ENCODE results near the gene FBXO45.
"Not testable (repeated sequence)": the region's sequence is repeated elsewhere in the genome, so short reads cannot be mapped to it uniquely, and the experiment has no call there.

The FBXO45 gene, protein sequence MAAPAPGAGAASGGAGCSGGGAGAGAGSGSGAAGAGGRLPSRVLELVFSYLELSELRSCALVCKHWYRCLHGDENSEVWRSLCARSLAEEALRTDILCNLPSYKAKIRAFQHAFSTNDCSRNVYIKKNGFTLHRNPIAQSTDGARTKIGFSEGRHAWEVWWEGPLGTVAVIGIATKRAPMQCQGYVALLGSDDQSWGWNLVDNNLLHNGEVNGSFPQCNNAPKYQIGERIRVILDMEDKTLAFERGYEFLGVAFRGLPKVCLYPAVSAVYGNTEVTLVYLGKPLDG

DNA sequence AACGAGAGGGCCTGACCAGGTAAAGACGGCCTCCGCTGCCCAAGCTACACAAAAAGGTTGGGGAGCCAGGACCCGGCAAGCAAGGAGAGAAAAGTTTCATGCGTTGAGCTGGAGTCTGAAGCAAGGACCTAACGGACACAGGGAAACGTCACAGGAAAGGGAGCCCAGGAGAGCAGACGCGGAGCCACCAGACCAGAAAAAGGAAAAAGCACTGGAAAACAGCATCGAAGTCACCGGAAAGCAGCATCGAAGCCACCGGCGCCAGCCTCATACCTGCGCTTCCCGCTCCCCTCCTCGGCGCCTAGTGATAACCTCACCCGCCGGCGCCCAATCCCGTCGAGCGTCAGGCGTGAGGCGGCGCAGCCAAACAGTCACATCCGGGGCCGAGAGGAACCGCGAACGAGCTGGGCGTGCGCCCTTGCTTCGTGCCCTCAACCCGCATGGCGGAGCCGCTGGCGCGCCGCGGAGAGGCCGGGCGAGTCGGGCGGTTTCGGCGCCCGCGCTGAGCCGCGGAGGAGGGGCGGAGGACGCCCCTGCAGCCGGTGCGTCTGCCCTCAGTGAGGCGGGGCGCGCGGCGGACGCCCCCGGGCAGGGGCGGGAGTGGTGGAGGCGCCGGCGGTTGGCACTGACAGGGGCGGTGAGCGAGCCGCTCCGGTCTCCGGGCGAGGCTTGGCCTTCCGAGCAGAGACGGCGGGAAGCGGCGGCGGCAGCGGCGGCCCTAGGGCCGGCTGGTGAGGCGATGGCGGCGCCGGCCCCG is at the start of gene FBXO45, which contains the start of gene WDR53:
FBXO45 (plus strand) TSS at position 415 of the 757 bp plus-strand sequence; CDS start at position 740, 325 bp downstream.
WDR53 (minus strand) TSS at position 309 of the 757 bp plus-strand sequence. CDS start 7,079 bp downstream, outside the sequence.
- DNase-seq (peak; percentile 93 to 94), ATAC-seq (peak; percentile 98)
- Mint-ChIP-seq H3K27ac (peak within 1 kb of the TSS; percentile 96 to 98), H3K4me3 (peak within 1 kb of the TSS; percentile 87 to 98), H3K4me1 (peaks cover 40% of the 10 kb centered on the region), H3K9me3 (no peaks in the 10 kb centered on the region), H3K27me3 (no peaks in the 10 kb centered on the region)

DNA sequence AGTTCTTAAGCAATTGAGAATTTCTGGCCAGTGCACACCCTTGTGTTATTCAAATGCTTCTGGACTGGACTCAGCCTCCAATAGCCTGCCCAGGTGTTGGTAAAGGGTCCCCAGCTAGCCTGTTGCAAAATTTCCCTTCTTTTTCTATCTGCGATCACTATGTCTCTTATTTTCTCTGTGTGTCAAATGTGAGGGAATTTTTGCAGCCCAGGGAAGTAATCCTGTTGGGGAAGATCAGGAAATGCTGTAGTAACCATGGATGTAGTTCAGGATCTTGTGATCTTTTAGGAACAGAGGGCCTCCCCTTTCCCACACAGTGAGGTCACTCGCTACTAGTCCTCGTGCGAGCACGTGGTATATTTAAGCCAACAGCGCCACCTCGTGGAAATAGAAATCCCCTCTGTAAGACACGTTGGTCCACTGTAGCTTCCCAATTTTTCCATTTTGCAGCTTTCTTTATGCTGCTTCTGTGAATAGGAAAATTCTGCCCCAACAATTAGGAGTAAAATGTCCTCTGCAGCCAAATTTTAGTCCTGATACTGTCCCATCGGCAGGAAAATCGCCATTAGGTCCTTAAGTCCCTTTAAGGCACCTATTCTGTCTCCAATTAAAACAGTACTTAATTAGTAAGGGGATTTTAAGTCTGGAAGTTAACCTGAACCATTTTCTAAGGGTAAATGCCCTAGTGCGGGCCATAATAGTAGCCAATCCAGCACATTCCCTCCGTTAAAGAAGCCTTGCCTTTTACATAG is 49.3 kb upstream of the FBXO45 start:
- ATAC-seq (peak; percentile 72), DNase-seq (peak; percentile 50 to 60)
- no peak overlapping the region for H3K4me3 Mint-ChIP-seq
- no peaks in the 10 kb centered on the region for H3K4me1 Mint-ChIP-seq
- H3K27ac Mint-ChIP-seq: no peak overlapping the region
- peaks cover 37 to 42% of the 10 kb centered on the region in 2 donors for H3K9me3 Mint-ChIP-seq
- no peaks in the 10 kb centered on the region for H3K27me3 Mint-ChIP-seq

GRCh38 chr3:196519718-196520082 is 48.8 kb upstream of the FBXO45 start:
- H3K27me3 Mint-ChIP-seq: no peaks in the 10 kb centered on the region
- ATAC-seq (no peak), DNase-seq (peak in 1 of 2 donors; percentile 26)
- H3K27ac Mint-ChIP-seq: no peak overlapping the region
- H3K9me3 Mint-ChIP-seq: peaks cover 36 to 42% of the 10 kb centered on the region in 2 donors
- no peaks in the 10 kb centered on the region for H3K4me1 Mint-ChIP-seq
- no peak overlapping the region for H3K4me3 Mint-ChIP-seq

GRCh38 chr3:196521291-196521690 is 47.2 kb upstream of the FBXO45 start:
- not testable (repeated sequence) for H3K27ac Mint-ChIP-seq, H3K4me3 Mint-ChIP-seq, DNase-seq, ATAC-seq, H3K4me1 Mint-ChIP-seq, H3K27me3 Mint-ChIP-seq
- peaks cover 33 to 38% of the 10 kb centered on the region in 2 donors for H3K9me3 Mint-ChIP-seq

DNA sequence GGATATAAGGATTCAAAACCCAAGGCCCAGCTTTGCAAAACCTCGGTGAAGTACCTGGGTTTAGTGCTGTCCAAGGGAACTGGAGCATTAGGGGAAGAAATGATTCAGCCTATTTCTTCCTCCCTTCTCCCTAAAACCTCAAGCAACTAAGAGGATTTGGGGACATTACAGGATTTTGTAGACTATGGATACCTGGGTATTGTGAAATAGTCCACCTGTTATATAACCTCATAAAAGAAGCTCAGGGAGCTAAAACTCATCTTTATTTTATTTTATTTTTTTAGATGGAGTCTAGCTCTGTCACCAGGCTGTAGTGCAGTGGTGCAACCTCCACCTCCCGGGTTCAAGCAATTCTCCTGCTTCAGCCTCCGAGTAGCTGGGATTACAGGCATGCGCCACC is 44.6 kb upstream of the FBXO45 start:
- no peak for ATAC-seq

DNA sequence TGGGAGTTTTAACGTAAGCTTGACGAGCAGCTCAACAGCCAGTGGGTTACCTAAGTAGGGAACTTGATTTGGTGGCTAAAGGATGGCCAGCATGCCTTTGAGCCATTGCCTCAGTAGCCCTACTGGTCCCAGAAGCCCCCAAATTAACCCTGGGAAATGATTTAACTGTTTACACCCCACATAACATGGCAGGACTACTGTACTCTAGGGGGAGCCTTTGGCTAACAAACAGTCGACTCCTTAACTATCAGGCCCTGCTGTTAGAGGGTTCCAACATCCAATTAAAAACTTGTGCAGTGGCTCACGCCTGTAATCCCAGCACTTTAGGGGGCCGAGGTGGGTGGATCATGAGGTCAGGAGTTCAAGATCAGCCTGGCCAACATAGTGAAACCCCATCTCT is 43.9 kb upstream of the FBXO45 start:
- ATAC-seq: no peak
- DNase-seq: no peak

More for the DNA sequence above, 44.6 kb upstream of the FBXO45 start:
- DNase-seq: no peak
- H3K4me1 Mint-ChIP-seq: peaks cover 10% of the 10 kb centered on the region
- peaks cover 31 to 34% of the 10 kb centered on the region in 2 donors for H3K9me3 Mint-ChIP-seq
- no peak overlapping the region for H3K27ac Mint-ChIP-seq
- H3K4me3 Mint-ChIP-seq: no peak overlapping the region
- H3K27me3 Mint-ChIP-seq: no peaks in the 10 kb centered on the region

GRCh38 chr3:196525141-196525540 is 43.3 kb upstream of the FBXO45 start:
- no peak for DNase-seq
- Mint-ChIP-seq H3K4me1 (peaks cover 10% of the 10 kb centered on the region), H3K9me3 (peaks cover 18 to 21% of the 10 kb centered on the region in 2 donors), H3K4me3 (no peak overlapping the region), H3K27ac (no peak overlapping the region), H3K27me3 (no peaks in the 10 kb centered on the region)
- no peak for ATAC-seq

More for the DNA sequence above, 43.9 kb upstream of the FBXO45 start:
- no peaks in the 10 kb centered on the region for H3K27me3 Mint-ChIP-seq
- no peak overlapping the region for H3K4me3 Mint-ChIP-seq
- H3K27ac Mint-ChIP-seq: no peak overlapping the region
- peaks cover 24 to 28% of the 10 kb centered on the region in 2 donors for H3K9me3 Mint-ChIP-seq
- peaks cover 10% of the 10 kb centered on the region for H3K4me1 Mint-ChIP-seq

GRCh38 chr3:196528639-196529233 is 39.7 kb upstream of the FBXO45 start:
- Mint-ChIP-seq H3K27ac (peak overlapping the region; percentile 61 to 89), H3K27me3 (no peaks in the 10 kb centered on the region), H3K4me3 (peak overlapping the region; percentile 77 to 83), H3K4me1 (peaks cover 10% of the 10 kb centered on the region), H3K9me3 (no peaks in the 10 kb centered on the region)
- ATAC-seq (peak; percentile 98), DNase-seq (peak; percentile 89 to 96)

- H3K27ac Mint-ChIP-seq: no peak overlapping the region
- H3K9me3 Mint-ChIP-seq: no peaks in the 10 kb centered on the region
- peaks cover 10% of the 10 kb centered on the region for H3K4me1 Mint-ChIP-seq
- H3K4me3 Mint-ChIP-seq: no peak overlapping the region
- H3K27me3 Mint-ChIP-seq: no peaks in the 10 kb centered on the region
- ATAC-seq (no peak), DNase-seq (no peak)
These were observed 37.0 kb upstream of the FBXO45 start for GRCh38 chr3:196531418-196531817.

DNA sequence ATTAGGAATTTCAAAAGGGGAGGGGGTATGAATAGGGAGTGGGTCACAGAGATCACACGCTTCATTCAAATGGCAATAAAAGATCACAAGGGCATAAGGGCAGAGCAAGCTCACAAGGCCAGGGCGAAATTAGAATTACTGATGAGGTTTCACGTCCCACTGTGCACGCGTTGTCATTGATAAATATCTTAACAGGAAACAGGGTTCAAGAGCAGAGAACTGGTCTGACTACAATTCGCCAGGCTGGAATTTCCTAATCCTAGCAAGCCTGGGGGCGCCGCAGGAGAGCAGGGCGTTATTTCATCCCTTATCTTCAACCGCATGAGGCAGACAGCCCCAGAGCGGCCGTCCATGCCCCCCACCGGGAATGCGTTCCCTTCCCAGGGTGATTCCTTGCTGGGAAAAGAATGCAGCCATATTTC is 35.2 kb upstream of the FBXO45 start:
- no peak overlapping the region for H3K4me3 Mint-ChIP-seq
- DNase-seq (no peak), ATAC-seq (no peak)
- H3K27me3 Mint-ChIP-seq: no peaks in the 10 kb centered on the region
- H3K27ac Mint-ChIP-seq: no peak overlapping the region
- no peaks in the 10 kb centered on the region for H3K9me3 Mint-ChIP-seq
- peaks cover 6% of the 10 kb centered on the region for H3K4me1 Mint-ChIP-seq

- Mint-ChIP-seq H3K27me3 (no peaks in the 10 kb centered on the region), H3K4me3 (no peak overlapping the region), H3K9me3 (no peaks in the 10 kb centered on the region), H3K27ac (peak overlapping the region in 1 of 2 donors; percentile 69), H3K4me1 (peaks cover 6% of the 10 kb centered on the region)
- DNase-seq: peak; percentile 49 to 55
- no peak for ATAC-seq
These were observed 31.0 kb upstream of the FBXO45 start for GRCh38 chr3:196537319-196537984.

- H3K9me3 Mint-ChIP-seq: no peaks in the 10 kb centered on the region
- no peak overlapping the region for H3K27ac Mint-ChIP-seq
- ATAC-seq: no peak
- no peak for DNase-seq
- no peak overlapping the region for H3K4me3 Mint-ChIP-seq
- no peaks in the 10 kb centered on the region for H3K27me3 Mint-ChIP-seq
- H3K4me1 Mint-ChIP-seq: peaks cover 6% of the 10 kb centered on the region
These were observed 26.6 kb upstream of the FBXO45 start for GRCh38 chr3:196541684-196542445.

DNA sequence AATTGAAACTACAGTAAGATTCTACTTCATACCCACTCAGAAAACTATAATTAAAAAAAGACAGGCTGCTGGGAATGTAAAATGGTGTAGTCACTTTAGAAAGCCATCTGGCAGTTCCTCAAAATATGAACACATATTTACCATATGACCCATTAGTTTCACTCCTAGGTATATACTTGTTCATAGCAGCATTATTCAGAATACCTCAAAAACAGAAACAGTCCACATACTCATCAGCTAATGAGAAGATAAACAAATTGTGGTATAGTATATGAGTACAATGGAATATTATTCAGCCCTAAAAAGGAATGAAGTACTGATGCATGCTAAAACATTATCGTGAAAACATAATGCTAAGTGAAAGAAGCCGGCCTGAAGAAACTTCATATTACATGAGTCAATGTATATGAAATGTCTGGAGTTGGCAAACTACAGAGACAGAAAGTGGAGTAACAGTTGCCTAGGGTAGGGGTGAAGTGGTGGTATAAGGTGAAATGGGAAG is 23.9 kb upstream of the FBXO45 start:
- Mint-ChIP-seq H3K9me3 (peaks cover 11 to 15% of the 10 kb centered on the region in 2 donors), H3K4me1 (no peaks in the 10 kb centered on the region), H3K4me3 (no peak overlapping the region), H3K27me3 (no peaks in the 10 kb centered on the region), H3K27ac (no peak overlapping the region)
- no peak for DNase-seq
- no peak for ATAC-seq

- Mint-ChIP-seq H3K4me3 (no peak overlapping the region), H3K9me3 (peaks cover 22 to 26% of the 10 kb centered on the region in 2 donors), H3K27me3 (no peaks in the 10 kb centered on the region), H3K27ac (no peak overlapping the region), H3K4me1 (no peaks in the 10 kb centered on the region)
- DNase-seq (no peak), ATAC-seq (no peak)
These were observed 21.9 kb upstream of the FBXO45 start for GRCh38 chr3:196546537-196546936.

Measured in stimulated activated naive CD8-positive, alpha-beta T cell treated with anti-CD3 and anti-CD28 coated beads, Interleukin-15, amount 100 ng/mL, for 72 hours (primary cell).